KBM-7 (cell line): ENCODE data around the gene MINDY3.
"Not testable (repeated sequence)": the region's sequence is repeated elsewhere in the genome, so short reads cannot be mapped to it uniquely, and the experiment has no call there.

Experiments used
- DNase-seq: peaks from one replicate; pipeline ENCODE4 v3.0.0-alpha.2; 2015
- in situ Hi-C: fragments of 300-500 bp; cut with MboI; formaldehyde crosslinking; loops from 2 replicates; pipeline ENCODE4 v1.14.3; 2020; ENCODE audit warnings: low sequenced_read_pairs, low pct_unique_long_range_greater_than_20kb, mixed read lengths

Gene MINDY3

GRCh38 chr10:15789793-15790525, 70.3 kb downstream of the MINDY3 start:
- in situ Hi-C loops: no loop called here
- no peak for DNase-seq

- in situ Hi-C loops: no loop called here
- no peak for DNase-seq
These were observed 72.9 kb downstream of the MINDY3 start for GRCh38 chr10:15787426-15787825.

GRCh38 chr10:15784662-15785300, 75.5 kb downstream of the MINDY3 start:
- in situ Hi-C loops: no loop called here
- DNase-seq: no peak

GRCh38 chr10:15783941-15784636, 76.2 kb downstream of the MINDY3 start:
- no peak for DNase-seq
- in situ Hi-C loops: no loop called here

GRCh38 chr10:15782851-15783250, 77.5 kb downstream of the MINDY3 start:
- in situ Hi-C loops: no loop called here
- no peak for DNase-seq

- DNase-seq: no peak
- in situ Hi-C loops: no loop called here
These were observed 78.8 kb downstream of the MINDY3 start for GRCh38 chr10:15781381-15781960.

GRCh38 chr10:15780353-15781135, 79.8 kb downstream of the MINDY3 start:
- in situ Hi-C loops: no loop called here
- DNase-seq: no peak

- in situ Hi-C loops: no loop called here
- DNase-seq: no peak
These were observed 84.8 kb downstream of the MINDY3 start for GRCh38 chr10:15775513-15775912.

GRCh38 chr10:15774534-15774933, 85.8 kb downstream of the MINDY3 start:
- in situ Hi-C loops, DNase-seq: not testable (repeated sequence)

- no peak for DNase-seq
- in situ Hi-C loops: no loop called here
These were observed 95.3 kb downstream of the MINDY3 start for GRCh38 chr10:15764892-15765454.

- DNase-seq: no peak
- in situ Hi-C loops: no loop called here
These were observed 97.3 kb downstream of the MINDY3 start for GRCh38 chr10:15763006-15763405.

- in situ Hi-C loops, DNase-seq: not testable (repeated sequence)
These were observed 98.1 kb downstream of the MINDY3 start for GRCh38 chr10:15762239-15762638.

GRCh38 chr10:15761224-15761623, 99.1 kb downstream of the MINDY3 start:
- in situ Hi-C loops, DNase-seq: not testable (repeated sequence)

GRCh38 chr10:15760681-15761080, 99.6 kb downstream of the MINDY3 start:
- DNase-seq: no peak
- in situ Hi-C loops: no loop called here

GRCh38 chr10:15759265-15759664, 101.0 kb downstream of the MINDY3 start:
- in situ Hi-C loops: no loop called here
- no peak for DNase-seq

- no peak for DNase-seq
- in situ Hi-C loops: no loop called here
These were observed 101.7 kb downstream of the MINDY3 start for GRCh38 chr10:15758618-15759017.

GRCh38 chr10:15754937-15755336, 105.4 kb downstream of the MINDY3 start:
- in situ Hi-C loops: no loop called here
- DNase-seq: no peak

GRCh38 chr10:15751046-15751445, 109.3 kb downstream of the MINDY3 start:
- in situ Hi-C loops: no loop called here
- DNase-seq: no peak

GRCh38 chr10:15748126-15748525, 112.2 kb downstream of the MINDY3 start:
- in situ Hi-C loops: no loop called here
- DNase-seq: no peak
